Activated naive CD8-positive, alpha-beta T cell treated with anti-CD3 and anti-CD28 coated beads, Interleukin-2, amount 10 ng/mL, durations not matched to agents 7 days and 5 days (primary cell): ENCODE data around the gene TNN. TPM values are rescaled to one million over a fixed set of nuclear protein-coding genes. Genes with fewer than 3 reads are reported as not detected.

Experiments
- ATAC-seq: fragments of 150-1000 bp; cut with Tn5 transposase; one replicate; pipeline ENCODE4 v1.10.0; 2021; ENCODE audit warnings: low read depth, moderate library complexity
- POLR2A ChIA-PET: fragments of 350-600 bp; sonication (Branson Sonifier 250); formaldehyde crosslinking; loops from one replicate; lab custom pipeline; 2021; ENCODE audit warnings: antibody characterized with exemption; lab: Charles Lee
- DNase-seq: peaks from one replicate; pipeline ENCODE4 v3.0.0; 2021
- H3K27ac Mint-ChIP-seq: one replicate; pipeline ENCODE4 v1.8.0; 2022; ENCODE audit warnings: mild to moderate bottlenecking, mixed read lengths
- H3K27me3 Mint-ChIP-seq: one replicate; pipeline ENCODE4 v1.8.0; 2022; ENCODE audit warnings: mild to moderate bottlenecking, moderate library complexity, mixed read lengths
- H3K36me3 Mint-ChIP-seq: one replicate; pipeline ENCODE4 v1.8.0; 2021; ENCODE audit warnings: mild to moderate bottlenecking, mixed read lengths
- H3K4me1 Mint-ChIP-seq: one replicate; pipeline ENCODE4 v1.8.0; 2021; ENCODE audit warnings: mixed read lengths
- H3K4me3 Mint-ChIP-seq: one replicate; pipeline ENCODE4 v1.8.0; 2022; ENCODE audit warnings: mild to moderate bottlenecking, moderate library complexity, mixed read lengths
- H3K9me3 Mint-ChIP-seq: one replicate; pipeline ENCODE4 v1.8.0; 2021; ENCODE audit warnings: mixed read lengths
- total RNA-seq, 2 experiments: library from RNA; stranded (reverse); gene quantifications; one replicate each; pipeline ENCODE4 v1.2.3, GENCODE V29; 2021

Gene TNN
- total RNA-seq, 2 experiments from 2014 or later = not detected

- Mint-ChIP-seq H3K27ac (no peak overlapping the region), H3K9me3 (no peaks in the 10 kb centered on the region), H3K4me3 (no peak overlapping the region), H3K36me3 (no peaks in the 10 kb centered on the region), H3K27me3 (peaks cover 7% of the 10 kb centered on the region), H3K4me1 (peaks cover 5% of the 10 kb centered on the region)
- no peak for ATAC-seq
- no peak for DNase-seq
- POLR2A ChIA-PET = no interaction called here
Observed at GRCh38 chr1:175129182-175129581, 61.5 kb downstream of the TNN start.

GRCh38 chr1:175129644-175129996 lies 62.0 kb downstream of the TNN start:
- Mint-ChIP-seq H3K27me3 (peaks cover 7% of the 10 kb centered on the region), H3K4me3 (no peak overlapping the region), H3K27ac (no peak overlapping the region), H3K9me3 (no peaks in the 10 kb centered on the region), H3K4me1 (peaks cover 7% of the 10 kb centered on the region), H3K36me3 (no peaks in the 10 kb centered on the region)
- POLR2A ChIA-PET = no interaction called here
- ATAC-seq = no peak
- no peak for DNase-seq

GRCh38 chr1:175129997-175130648 lies 62.5 kb downstream of the TNN start:
- peaks cover 8% of the 10 kb centered on the region for H3K4me1 Mint-ChIP-seq

GRCh38 chr1:175130649-175131045 lies 63.0 kb downstream of the TNN start:
- peaks cover 8% of the 10 kb centered on the region for H3K4me1 Mint-ChIP-seq
- ATAC-seq (no peak), DNase-seq (no peak)
- no peak overlapping the region for H3K4me3 Mint-ChIP-seq
- no peak overlapping the region for H3K27ac Mint-ChIP-seq
- no peaks in the 10 kb centered on the region for H3K9me3 Mint-ChIP-seq
- POLR2A ChIA-PET = no interaction called here
- peaks cover 8% of the 10 kb centered on the region for H3K27me3 Mint-ChIP-seq
- no peaks in the 10 kb centered on the region for H3K36me3 Mint-ChIP-seq

More at GRCh38 chr1:175129997-175130648, 62.5 kb downstream of the TNN start:
- H3K4me3 Mint-ChIP-seq = no peak overlapping the region
- POLR2A ChIA-PET = no interaction called here
- no peak overlapping the region for H3K27ac Mint-ChIP-seq
- no peak for DNase-seq
- no peaks in the 10 kb centered on the region for H3K9me3 Mint-ChIP-seq
- H3K27me3 Mint-ChIP-seq = peaks cover 7% of the 10 kb centered on the region
- no peak for ATAC-seq
- H3K36me3 Mint-ChIP-seq = no peaks in the 10 kb centered on the region

DNA sequence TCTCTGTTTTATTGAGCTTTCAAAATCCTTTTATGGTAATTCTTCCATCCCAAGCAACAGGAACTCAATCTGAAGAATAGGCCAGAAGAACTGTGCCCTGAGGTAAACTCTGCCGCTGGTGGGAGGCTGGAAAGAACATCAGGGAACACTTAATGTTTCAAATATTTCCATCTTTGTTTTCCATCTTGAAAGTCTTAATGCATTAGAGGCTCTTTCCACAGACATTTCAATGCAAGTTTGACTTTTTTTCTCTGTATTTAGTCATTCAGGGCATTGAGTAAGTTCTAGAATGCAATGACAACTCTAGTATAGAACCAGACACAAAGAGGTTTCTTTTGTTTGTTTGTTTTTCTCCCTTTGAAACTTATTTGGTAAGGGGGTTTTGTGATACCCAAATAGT lies 63.5 kb downstream of the TNN start:
- no peak for ATAC-seq
- Mint-ChIP-seq H3K9me3 (no peaks in the 10 kb centered on the region), H3K4me3 (no peak overlapping the region), H3K27me3 (peaks cover 12% of the 10 kb centered on the region), H3K4me1 (peaks cover 8% of the 10 kb centered on the region), H3K27ac (no peak overlapping the region), H3K36me3 (no peaks in the 10 kb centered on the region)
- no peak for DNase-seq
- POLR2A ChIA-PET = no interaction called here

GRCh38 chr1:175132436-175132835 lies 64.8 kb downstream of the TNN start:
- Mint-ChIP-seq H3K9me3 (no peaks in the 10 kb centered on the region), H3K4me3 (no peak overlapping the region), H3K36me3 (no peaks in the 10 kb centered on the region), H3K4me1 (peaks cover 8% of the 10 kb centered on the region), H3K27me3 (peaks cover 17% of the 10 kb centered on the region), H3K27ac (no peak overlapping the region)
- DNase-seq = no peak
- POLR2A ChIA-PET = no interaction called here
- no peak for ATAC-seq

DNA sequence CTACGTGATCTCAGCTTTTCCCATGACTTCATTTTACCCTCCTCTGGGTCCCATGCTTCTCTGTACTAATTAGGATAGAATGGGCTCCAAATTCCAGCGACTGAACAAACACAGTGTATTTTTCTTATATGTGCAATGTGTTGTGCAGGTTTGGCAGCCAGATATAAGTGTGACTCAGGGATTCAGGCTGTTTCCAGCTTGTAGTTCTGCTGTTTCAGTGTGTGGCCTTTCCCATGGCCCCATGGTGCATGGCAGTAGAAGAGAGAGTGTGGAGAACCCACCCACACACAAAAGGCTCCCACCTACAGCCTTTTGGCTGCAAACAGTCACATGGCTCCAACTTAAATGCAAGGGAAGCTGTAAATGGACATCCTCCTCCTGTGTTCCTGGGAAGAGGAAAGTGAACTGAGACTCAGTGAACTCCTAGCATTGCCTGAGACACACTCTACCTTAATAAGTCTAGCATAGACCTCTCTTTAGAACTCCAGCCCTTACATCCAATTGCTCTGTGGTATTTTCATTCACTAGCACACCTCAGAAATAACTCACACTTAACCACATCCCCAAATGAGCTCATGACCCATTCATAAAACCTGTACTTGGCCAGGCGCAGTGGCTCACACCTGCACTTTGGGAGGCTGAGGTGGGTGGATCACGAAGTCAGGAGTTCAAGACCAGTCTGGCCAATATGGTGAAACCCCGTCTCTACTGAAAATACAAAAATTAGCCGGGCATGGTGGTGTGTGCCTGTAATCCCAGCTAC lies 66.2 kb downstream of the TNN start:
- H3K4me3 Mint-ChIP-seq = no peak overlapping the region
- H3K27me3 Mint-ChIP-seq = peaks cover 17% of the 10 kb centered on the region
- H3K27ac Mint-ChIP-seq = no peak overlapping the region
- no peaks in the 10 kb centered on the region for H3K9me3 Mint-ChIP-seq
- POLR2A ChIA-PET = no interaction called here
- ATAC-seq (no peak), DNase-seq (no peak)
- H3K4me1 Mint-ChIP-seq = peaks cover 6% of the 10 kb centered on the region
- H3K36me3 Mint-ChIP-seq = no peaks in the 10 kb centered on the region

DNA sequence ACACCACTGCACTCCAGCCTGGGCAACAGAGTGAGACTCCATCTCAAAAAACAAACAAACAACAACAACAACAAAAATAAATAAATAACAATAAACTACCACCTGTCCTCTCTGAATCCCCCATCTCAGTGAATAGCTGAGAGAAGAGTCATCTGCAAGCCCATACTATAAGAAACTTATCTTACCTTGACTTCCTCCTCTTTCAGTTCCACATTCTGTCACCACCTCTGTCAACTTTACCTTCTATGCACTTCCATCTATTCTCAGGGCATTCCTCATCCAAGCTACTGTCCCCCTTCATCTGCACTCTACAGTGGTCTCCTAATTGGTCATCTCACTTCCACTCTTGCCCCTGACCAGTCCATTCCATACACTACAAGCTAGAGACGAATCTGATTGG lies 66.9 kb downstream of the TNN start:
- peaks cover 17% of the 10 kb centered on the region for H3K27me3 Mint-ChIP-seq
- peaks cover 6% of the 10 kb centered on the region for H3K4me1 Mint-ChIP-seq
- DNase-seq = no peak
- peak overlapping the region; percentile 1 for H3K27ac Mint-ChIP-seq
- POLR2A ChIA-PET = no interaction called here
- H3K4me3 Mint-ChIP-seq = no peak overlapping the region
- H3K36me3 Mint-ChIP-seq = no peaks in the 10 kb centered on the region
- no peaks in the 10 kb centered on the region for H3K9me3 Mint-ChIP-seq
- no peak for ATAC-seq

DNA sequence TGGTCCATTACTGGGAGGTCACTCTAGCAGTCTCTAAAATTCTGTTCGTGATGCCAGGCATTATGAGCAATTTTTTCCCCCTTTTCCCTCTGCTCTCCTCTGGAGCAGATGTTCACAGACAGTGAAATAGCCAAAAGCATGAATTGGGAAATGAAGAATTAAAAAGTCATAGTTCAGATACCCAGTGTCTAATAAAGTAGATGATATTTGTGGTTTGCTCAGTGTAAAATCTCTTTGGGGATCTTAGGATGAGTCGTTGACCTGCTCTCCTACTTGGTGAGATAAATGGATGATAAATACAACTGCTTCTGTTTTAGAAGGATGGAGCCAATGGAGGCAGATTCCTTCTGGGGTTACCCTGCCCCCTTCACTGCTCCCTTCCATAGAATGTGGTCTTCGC lies 68.6 kb downstream of the TNN start:
- Mint-ChIP-seq H3K9me3 (no peaks in the 10 kb centered on the region), H3K36me3 (no peaks in the 10 kb centered on the region), H3K4me3 (no peak overlapping the region), H3K27me3 (peaks cover 20% of the 10 kb centered on the region), H3K4me1 (peaks cover 6% of the 10 kb centered on the region), H3K27ac (no peak overlapping the region)
- POLR2A ChIA-PET = no interaction called here
- ATAC-seq (no peak), DNase-seq (no peak)

- no peak overlapping the region for H3K4me3 Mint-ChIP-seq
- ATAC-seq (no peak), DNase-seq (no peak)
- H3K27me3 Mint-ChIP-seq = peaks cover 30% of the 10 kb centered on the region
- H3K4me1 Mint-ChIP-seq = peaks cover 7% of the 10 kb centered on the region
- H3K36me3 Mint-ChIP-seq = no peaks in the 10 kb centered on the region
- POLR2A ChIA-PET = no interaction called here
- no peak overlapping the region for H3K27ac Mint-ChIP-seq
- H3K9me3 Mint-ChIP-seq = no peaks in the 10 kb centered on the region
Observed at GRCh38 chr1:175137369-175137768, 69.7 kb downstream of the TNN start.

GRCh38 chr1:175138579-175138978 lies 70.9 kb downstream of the TNN start:
- Mint-ChIP-seq H3K9me3 (no peaks in the 10 kb centered on the region), H3K4me3 (no peak overlapping the region), H3K36me3 (no peaks in the 10 kb centered on the region), H3K4me1 (peaks cover 9% of the 10 kb centered on the region), H3K27ac (no peak overlapping the region), H3K27me3 (peaks cover 28% of the 10 kb centered on the region)
- POLR2A ChIA-PET = no interaction called here
- DNase-seq = no peak
- no peak for ATAC-seq

DNA sequence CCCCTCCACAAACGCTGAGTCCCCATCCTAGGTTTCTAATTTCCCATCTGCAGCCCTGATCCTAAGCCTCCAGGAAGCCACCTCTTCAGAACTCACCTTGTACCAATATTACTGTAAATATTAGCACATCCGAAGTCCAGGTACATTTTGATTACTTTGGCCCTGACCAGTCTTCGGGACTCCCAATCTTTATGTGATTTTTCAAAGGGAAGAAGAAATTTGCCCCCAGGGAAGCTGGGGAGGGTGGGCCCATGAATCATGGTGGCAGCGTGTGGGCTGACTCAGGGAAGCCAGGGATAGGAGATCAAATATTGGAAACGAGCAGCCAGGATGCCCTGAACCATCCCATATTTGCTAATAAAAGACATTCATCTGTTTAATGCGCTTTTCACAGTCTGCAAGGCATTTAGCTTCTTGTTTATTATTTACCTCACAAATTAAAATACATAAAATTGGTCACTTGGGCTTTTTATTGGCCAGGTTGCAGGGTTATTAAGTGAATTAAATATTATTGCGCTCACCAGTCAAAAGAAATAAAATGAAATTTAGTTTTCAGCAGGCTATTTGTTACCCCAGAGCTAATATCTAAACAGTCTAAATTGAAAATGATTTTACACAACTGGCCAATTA lies 78.4 kb downstream of the TNN start:
- no peak overlapping the region for H3K27ac Mint-ChIP-seq
- POLR2A ChIA-PET = interaction anchor here (0.9 kb wide), 1 partner anchor 116 kb away, joined by 3 read pairs; no protein-coding TSS in a partner anchor
- H3K36me3 Mint-ChIP-seq = no peaks in the 10 kb centered on the region
- peaks cover 28% of the 10 kb centered on the region for H3K27me3 Mint-ChIP-seq
- ATAC-seq (no peak), DNase-seq (no peak)
- H3K4me1 Mint-ChIP-seq = peaks cover 5% of the 10 kb centered on the region
- H3K9me3 Mint-ChIP-seq = no peaks in the 10 kb centered on the region
- no peak overlapping the region for H3K4me3 Mint-ChIP-seq

- H3K36me3 Mint-ChIP-seq = no peaks in the 10 kb centered on the region
- DNase-seq (peak; percentile 80), ATAC-seq (peak; percentile 71)
- H3K27me3 Mint-ChIP-seq = peaks cover 28% of the 10 kb centered on the region
- POLR2A ChIA-PET = interaction anchor here (0.7 to 0.9 kb wide), 2 partner anchors 117 to 597 kb away, joined by 3 read pairs; partner anchors contain the start of gene TNR
- no peak overlapping the region for H3K4me3 Mint-ChIP-seq
- no peaks in the 10 kb centered on the region for H3K9me3 Mint-ChIP-seq
- no peak overlapping the region for H3K27ac Mint-ChIP-seq
- peaks cover 7% of the 10 kb centered on the region for H3K4me1 Mint-ChIP-seq
Observed at GRCh38 chr1:175146529-175147213, 79.0 kb downstream of the TNN start.
